Superior temporal gyrus (tissue), 1 donor: Measurements from ENCODE around the gene MTF1.
"Not testable (repeated sequence)": the region's sequence is repeated elsewhere in the genome, so short reads cannot be mapped to it uniquely, and the experiment has no call there.

Source experiments
- DNase-seq: peaks from one replicate; pipeline ENCODE4 v3.0.0-alpha.2; 2016; ENCODE audit errors: extremely low spot score

The MTF1 gene

DNA sequence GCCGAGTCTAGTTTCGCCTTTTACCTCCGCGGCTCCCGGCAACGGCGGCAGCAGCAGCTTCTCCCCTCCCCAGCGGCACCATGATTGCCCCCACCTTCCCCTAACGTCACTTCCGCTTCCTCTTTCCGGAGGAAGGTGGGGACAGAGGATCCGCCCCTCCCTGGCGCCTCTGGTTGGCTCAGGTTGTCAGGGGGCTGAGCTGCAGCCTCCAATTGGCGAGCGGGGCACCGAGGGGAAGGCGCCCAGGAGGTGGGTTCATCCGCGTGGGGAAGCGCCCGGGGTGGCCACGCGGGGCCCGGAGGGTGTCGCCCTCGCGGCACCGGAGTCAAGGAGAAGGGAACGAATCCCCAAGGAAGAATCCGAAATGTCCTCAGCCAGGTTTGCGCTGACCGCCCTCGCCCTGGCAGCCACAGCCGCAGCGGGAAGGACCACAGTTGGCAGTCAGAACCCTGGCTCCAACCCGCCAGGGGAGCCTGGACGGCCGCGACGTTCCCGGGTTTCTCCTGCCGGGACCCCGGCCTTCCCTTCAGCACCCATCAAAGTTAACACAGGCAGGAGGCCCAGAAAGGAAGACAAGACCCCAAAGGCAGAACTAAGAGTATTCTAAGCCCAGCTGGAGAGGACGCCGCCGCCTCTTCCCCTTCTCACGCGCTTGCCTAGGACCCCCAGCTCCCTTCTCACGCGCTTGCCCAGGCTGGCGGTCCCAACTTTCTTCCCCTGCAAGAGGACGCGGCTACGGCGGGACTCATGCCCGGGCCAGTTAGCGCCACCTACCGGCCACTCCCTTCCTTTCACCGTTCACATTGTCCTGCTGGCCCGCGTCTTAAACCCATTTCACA lies at the start of gene MTF1:
Gene MTF1 (minus strand): TSS at position 86 of the 839 bp plus-strand sequence. CDS start 1,934 bp downstream, outside the sequence.
- DNase-seq, result peak; percentile 99

DNA sequence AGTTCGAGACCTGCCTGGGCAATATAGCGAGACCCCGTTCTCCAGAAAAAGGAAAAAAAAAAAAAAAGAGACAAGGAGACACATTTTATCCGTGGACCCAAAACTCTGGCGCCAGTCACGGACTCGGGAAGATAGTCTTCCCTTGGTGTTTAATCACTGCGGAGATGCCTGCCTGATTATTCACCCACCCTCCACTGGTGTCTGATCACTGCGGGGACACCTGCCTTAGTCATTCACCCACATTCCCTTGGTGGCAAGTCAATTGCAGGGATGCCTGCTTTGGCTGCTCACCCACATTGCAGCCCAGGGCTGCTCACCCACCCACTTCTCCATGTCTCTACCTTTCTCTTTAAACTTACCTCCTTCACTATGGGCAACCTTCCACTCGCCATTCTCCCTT lies 49.1 kb upstream of the MTF1 start:
- not testable (repeated sequence) for DNase-seq

DNA sequence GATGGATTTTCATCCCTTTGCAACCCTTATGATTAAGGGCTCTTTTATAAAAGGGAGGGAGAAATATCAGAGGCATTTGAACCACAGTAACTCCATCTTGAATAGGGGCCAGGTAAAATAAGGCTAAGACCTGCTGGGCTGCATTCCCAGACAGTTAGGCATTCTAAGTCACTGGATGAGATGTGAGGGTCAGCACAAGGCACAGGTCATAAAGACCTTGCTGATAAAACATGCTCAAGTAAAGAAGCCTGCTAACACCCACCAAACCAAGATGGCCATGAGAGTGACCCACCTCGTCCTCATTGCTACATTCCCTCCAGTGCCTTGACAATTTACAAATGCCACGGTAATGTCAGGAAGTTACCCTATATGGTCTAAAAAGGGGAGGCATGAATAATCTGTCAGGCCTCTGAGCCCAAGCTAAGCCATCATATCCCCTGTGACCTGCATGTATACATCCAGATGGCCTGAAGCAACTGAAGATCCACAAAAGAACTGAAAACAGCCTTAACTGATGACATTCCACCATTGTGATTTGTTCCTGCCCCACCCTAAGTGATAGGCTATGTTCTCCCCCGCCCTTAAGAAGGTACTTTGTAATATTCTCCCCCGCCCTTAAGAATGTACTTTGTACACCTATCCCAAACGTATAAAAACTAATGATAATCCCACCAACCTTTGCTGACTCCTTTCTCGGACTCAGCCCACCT lies 48.2 kb upstream of the MTF1 start:
- not testable (repeated sequence) for DNase-seq

DNA sequence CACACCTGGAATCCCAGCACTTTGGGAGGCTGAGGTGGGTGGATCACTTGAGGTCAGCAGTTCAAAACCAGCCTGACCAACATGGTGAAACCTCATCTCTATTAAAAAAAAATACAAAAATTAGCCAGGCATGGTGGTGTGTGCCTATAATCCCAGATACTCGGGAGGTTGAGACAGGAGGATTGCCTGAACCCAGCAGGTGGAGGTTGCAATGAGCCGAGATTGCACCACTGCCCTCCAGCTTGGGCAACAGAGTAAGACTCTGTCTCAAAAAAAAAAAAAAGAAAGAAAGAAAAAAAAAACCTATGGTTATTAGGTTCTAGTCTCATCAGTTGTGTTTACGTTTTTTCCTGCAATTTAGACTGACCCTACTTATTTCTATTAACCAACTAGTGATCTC lies 47.2 kb upstream of the MTF1 start:
- DNase-seq, result not testable (repeated sequence)

DNA sequence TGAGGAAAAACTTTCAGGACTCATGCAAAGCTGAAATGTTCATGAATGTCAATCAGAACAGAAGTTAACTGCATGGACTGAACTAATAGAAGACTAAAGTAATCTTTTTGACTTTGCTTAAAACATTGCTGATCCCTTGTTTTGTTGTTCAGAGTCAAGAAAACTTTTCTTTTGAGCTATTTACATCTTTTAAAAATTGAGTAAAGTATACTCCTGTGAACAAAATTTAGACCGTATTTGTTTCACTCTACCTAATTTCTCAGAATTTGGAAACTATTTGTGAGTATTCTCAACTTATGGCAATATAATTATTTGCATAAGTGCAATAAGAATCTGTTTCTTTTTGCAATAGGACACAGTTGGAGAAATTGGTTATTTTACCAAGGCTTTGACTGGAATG lies 46.3 kb upstream of the MTF1 start:
- no peak for DNase-seq

DNA sequence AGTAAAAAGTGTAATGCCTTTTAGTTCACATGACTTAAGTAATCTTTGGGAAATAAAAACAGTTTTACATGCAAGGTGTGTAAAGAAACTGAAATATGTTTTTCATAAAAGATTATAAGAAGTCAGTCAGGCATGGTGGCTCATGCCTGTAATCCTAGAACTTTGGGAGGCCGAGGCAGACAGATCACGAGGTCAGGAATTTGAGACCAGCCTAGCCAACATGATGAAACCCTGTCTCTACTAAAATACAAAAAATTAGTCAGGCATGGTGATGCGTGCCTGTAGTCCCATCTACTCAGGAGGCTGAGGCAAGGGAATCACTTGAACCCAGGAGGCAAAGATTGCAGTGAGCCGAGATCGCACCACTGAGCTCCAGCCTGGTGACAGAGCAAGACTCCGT lies 44.5 kb upstream of the MTF1 start:
- DNase-seq, result not testable (repeated sequence)

DNA sequence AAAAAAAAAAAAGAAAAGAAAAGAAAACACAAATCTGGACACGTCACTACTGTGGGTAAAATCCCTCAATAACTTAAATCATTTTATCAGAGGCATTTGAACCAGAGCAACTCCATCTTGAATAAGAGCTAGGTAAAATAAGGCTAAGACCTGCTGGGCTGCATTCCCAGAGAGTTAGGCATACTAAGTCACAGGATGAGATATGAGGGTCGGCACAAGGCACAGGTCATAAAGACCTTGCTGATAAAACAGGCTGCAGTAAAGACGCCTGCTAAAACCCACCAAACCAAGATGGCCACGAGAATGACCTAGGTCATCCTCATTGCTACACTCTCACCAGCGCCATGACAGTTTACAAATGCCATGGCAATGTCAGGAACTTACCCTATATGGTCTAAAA lies 43.6 kb upstream of the MTF1 start:
- DNase-seq, result no peak

DNA sequence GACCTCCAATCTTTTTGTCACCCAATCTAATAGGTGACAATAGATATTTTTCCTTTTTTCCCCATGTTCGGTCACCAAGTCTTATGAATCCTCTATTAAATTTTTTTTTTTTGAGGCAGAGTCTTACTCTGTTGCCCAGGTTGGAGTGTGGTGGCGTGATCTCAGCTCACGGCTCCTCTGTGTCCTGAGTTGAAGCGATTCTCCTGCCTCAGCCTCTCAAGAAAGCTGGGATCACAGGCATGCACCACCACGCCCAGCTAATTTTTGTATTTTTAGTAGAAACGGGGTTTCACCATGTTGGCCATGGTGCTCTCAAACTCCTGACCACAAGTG lies 42.5 kb upstream of the MTF1 start:
- no peak for DNase-seq

DNA sequence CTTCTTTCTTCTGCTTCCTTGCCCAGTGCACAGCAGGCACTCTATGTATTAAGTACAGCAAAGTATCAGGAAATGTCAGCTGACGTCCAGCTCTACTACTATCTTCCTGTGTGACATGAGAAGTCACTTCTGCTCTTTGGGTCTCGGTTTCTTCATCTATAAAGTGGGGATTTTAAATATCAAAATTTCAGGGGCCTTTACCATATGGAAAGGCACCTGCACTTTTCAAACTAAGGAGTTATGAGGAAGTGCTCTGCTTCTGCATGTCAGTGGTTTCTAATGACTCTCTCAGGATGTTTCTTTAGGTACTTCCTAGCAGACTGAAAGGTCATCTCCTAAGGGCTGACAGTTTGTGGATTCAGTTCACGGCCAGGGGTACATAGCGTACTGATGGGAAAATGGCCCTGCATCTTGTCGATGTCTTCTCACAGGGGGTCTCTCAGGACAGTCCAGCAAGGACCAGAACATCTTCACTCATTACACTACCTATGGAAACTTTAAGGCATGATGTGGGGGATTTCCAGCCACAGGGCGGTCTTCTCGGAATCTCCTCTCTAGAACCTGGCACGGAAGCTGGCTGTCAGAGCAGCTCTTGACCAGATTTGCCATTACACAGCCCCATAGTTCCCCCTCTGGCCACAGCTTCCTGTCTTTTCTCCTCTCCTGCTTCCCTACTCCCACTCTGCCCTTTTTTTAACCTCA lies 42.0 kb upstream of the MTF1 start:
- DNase-seq, result no peak

DNA sequence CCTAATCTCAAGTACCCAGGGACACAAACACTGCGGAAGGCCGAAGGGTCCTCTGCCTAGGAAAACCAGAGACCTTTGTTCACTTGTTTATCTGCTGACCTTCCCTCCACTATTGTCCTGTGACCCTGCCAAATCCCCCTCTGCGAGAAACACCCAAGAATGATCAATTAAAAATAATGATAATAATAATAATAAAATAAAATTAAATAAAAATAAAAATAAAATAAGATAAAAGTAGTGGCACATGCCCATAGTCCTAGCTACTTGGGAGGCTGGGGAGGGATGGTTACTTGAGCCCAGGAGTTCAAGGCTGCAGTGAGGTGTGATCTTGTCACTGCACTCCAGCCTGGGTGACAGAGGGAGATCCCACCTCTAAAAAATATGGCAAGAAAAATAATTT lies 38.2 kb upstream of the MTF1 start:
- DNase-seq, result not testable (repeated sequence)

DNA sequence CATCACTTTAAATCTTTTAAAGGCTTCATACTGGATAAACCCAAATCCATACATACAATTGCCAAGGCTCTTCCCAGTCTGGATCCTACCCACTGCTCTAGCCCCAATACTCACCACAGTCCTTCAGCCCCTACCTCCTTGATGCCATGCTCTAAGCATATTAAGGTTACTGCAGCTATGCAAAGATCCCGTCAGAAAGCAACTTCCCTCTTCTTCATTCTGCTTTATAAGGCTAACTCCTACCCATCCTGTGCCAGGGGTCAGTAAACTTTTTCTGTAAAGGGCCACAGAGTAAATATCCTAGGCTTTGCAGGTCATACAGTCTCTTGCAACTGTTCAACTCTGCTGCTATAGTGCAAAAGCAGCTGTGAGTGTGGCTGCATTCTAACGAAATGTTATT lies 34.3 kb upstream of the MTF1 start:
- no peak for DNase-seq

DNA sequence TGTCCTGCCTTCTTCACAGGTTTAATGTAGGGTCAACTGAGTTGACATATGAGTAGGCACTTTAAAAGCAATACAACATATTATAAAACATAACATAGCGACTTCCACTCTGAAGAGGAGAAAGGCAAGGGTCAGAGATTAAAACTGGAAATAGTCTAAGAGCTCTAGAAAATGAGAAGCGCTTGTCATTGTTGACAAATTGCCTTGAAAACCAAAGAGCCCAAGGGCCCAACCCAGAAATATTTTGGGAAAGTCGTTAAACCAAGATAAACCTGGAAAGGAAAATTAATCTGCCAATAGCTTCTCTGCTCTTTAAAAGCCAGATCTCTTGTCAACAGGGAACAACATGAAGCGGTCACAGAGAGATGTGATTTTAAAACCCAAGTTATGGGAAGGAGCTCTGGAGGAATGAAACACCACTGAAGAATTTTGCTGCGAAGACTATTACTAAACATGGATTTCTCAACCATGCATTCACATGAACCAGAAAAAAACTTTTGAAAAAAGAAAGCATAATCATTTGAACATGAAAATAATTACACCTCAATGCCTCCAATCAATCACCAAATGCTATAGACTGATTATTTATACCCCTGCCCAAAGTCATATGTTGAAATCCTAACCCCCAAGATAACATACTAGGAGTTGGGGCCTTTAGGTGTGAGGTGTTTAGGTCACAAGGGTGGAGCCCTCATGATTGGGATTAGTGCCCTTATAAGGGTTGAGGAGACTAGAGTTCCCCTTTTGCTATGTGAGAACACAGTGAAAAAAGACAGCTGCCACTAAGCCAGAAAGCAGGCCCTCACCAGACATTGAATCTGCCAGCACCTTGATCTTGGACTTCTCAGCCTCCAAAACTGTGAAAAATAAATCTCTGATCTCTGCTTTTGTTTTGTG lies 33.0 kb upstream of the MTF1 start:
- no peak for DNase-seq

DNA sequence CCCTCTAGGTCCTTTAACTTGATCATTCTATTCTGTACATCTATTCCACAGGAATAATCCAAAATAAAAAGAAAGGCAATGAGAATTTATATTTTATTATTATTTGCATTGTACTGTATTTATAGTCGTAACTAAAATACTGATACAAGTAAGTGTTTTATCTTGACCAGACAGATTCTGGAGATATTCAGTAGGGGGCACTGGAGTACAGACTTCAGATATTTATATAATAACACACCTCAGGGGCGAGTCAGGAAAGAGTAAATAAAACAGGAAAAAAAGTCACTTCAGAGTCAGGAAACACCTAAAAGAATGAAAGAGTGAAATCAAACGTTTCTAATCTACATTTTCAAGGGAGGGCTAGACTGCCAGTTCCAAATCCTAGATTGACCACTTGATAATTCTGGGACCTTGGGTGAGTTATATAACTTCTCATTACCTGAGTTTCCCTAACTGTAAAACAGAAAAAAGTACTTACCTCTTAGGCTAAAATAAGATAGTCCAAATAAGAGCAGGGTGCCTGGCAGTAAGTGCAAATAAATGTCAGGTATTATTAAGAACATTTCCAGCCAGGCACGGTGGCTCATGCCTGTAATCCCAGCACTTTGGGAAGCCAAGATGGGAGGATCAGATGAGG lies 31.1 kb upstream of the MTF1 start:
- DNase-seq, result peak; percentile 51

DNA sequence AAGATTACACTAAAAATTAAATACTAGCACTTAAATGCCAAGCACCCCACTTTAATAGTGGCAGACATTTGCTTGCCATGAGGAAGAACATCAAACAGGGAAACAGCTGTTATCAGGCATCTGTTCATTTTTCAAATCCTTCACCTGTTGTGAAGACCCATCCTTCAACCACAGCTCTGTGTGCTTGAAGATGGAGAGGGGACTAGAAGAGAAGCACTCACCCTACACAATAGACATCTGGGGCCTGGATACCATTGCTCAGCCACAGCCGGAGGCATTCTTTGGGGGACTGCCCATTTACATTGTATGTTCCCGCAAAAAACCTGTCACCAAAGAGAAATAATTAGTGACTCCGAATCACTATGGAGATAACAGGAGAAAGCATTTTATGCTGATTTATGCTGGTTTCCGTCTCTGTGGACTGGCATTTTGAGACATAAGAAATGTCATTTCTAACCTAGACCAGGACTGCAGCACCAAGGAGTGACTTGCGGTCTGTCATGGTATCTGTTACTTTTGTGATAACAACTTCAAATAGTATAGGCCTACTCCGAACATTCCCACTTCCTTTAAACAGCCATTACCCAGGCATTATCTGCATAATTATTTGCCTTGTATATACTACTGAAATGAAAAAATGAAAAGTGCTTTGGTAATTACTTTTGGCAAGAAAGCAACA lies 28.8 kb upstream of the MTF1 start:
- no peak for DNase-seq

DNA sequence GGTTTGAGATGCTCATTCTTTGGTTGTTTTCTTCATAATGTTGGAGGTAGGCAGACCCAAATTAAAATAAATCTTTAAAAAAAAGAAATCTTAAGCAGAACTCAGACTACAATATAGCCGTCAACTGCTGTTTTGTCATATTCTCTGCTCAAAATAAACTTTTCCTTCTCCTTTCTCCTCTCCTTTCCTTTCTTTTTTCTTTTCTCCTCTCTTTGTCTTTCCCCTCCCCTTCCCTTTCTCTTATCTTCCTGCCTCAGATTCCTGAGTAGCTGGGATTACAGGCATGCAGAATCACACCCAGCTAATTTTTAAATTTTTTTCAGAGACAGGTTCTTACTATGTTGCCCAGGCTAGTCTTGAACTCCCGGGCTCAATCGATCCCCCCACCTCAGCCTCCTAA lies 24.8 kb upstream of the MTF1 start:
- no peak for DNase-seq

DNA sequence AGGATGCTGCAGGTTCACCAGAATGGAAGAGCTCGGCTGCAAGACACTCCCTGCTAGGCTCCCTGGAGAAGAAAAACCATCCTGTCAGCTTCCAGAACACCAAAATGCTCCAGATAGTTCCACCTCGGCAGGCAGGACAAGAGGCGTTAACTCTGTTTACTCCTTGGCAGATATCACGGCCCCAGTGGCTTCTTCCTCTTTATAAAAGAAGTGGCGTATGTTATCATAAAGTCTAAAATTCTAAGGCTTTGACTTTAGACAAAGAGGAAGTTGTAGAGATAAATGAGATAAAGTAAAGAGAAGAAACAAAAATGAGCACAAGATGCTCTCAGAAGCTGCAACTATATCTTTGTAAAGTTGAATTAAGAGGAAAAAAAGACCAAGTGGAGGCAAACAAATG lies 24.3 kb upstream of the MTF1 start:
- no peak for DNase-seq

DNA sequence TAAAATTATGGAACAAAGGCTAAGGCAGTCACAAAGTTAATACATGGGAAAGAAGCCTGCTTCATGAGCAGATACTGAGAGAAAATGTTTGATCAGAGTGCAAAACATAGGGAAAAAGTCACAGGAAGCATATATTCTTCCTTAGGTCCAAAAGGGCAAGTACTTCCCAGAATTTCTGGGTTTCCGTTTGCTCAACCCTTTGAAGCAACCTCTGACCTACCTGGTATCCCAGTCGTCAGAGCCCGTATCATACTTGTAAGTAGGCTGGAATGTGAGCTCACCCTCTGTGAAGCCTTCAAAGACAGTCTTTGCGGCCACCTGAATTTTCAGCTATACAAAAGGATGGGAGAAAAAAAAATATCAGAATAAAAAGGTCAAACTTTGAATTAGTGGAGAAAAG lies 20.5 kb upstream of the MTF1 start:
- no peak for DNase-seq

DNA sequence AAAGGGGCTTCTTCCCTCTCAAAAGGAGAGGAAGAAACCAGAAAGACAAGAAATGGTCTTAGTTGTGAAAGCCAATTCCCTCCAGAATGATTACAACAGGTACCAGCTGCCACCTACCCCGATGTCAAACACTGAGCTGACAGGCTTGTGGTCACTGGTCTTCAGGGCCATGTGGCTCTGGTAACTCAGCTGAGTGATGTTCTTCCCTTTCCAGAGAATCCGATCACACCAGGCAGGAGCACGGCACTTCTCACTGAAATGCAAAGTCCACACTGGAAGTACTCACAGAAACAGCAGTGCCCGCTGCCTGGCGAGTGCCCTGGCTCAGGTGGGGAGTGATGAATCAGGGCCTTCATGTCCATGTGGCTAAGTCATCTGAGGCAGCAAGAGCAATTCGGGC lies 18.7 kb upstream of the MTF1 start:
- no peak for DNase-seq

DNA sequence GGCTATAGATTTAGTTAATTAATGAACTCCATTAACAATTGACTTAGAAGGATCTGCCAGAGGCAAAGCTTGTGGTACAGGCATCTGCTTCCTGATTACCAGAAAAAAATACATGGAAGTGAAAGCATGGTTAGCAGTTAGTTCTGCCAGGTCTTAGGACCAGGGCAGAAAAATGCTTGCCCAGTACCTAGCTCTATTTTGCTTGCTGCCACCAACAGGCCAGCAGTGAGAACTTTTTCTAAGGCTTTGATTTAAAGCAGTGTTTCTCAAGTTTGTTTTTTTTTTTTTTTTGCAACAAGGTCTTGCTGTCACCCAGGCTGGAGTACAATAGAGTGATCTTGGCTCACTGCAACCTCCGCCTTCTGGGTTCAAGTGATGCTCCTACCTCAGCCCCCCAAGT lies 16.4 kb upstream of the MTF1 start:
- no peak for DNase-seq

DNA sequence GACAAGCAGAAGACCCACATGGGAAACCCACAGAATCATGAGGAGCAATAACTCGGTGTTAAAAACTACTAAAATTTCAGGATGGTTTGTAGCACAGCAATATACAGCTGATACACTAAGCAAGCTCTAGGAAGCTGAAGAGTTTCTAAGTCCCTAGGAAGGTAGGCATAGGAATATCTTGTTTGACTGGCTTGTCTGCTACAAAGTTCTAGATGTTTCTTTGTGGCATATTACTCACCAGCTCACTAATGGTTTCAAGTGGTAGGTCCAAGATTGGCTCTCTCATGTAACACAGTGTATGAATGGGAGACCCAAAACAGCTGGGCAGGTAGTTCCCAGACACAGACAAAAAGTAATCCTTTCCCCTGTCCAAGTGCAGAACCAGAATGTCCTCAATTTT lies 13.3 kb upstream of the MTF1 start:
- no peak for DNase-seq

DNA sequence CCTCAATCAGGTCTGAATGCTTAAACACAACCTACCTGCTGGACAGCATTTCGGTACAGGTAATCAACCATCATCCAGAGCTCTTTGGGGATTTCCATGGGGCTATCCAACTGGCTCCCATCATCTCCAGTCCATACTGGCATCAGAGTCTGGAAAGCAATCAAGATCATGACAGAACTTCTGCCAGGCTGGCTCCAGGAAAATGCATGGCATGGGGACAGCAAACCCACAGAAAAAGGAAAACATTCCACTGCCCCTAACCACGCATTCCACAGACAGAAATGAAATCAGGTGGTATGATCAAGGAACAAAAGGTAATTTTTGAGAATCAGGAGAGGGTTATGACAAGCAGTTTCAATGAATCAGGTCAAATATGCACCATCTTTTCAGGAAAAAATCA lies 9.1 kb upstream of the MTF1 start:
- DNase-seq, result no peak
